ENCODE measurements around the gene KLHL41. TPM values are rescaled to one million over a fixed set of nuclear protein-coding genes. Genes with fewer than 3 reads are reported as not detected.
"Not testable (repeated sequence)": the region's sequence is repeated elsewhere in the genome, so short reads cannot be mapped to it uniquely, and the experiment has no call there.

KLHL41 gene
- total RNA-seq, 2 experiments from 2014 or later = not detected

DNA sequence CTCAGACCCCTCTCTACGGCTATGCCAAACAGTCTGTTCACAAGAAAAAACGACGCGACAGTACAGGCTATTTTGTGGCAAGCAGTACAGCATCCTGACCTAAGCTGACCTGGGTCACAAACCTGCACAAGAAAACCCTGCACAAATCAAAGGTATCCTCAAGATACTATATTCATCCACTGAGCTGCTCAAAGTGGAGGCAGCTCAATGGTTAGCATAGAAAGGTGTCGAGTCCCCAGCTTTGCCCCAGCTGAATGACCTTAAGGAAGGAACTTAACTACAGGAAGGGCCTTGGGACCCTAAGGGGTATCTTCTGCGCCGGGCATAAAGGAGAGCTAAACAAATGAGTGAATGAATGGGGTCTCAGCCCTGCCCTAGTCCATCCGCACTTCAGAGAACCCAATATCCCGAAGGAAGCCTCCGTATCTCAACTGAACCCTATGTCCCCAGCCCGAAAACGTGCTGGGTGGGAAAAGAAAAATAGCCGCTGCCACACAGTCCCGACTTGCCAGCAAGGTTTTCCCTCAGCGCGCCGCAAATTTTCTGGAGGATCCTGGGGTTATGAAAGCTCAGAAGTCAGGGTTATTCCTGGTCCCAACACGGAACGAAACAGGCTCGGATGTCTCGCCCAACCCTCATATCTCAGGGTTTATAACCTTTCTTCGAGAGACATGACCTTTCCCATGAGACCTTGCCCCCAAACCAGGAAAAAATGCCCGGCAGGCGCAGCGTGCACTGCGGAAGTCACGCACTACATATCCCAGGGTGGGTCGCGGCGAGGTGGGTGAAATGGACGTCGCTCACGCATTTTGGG is 63.9 kb downstream of the KLHL41 start, which contains the start of gene FASTKD1:
FASTKD1 (minus strand) TSS at position 706 of the 814 bp plus-strand sequence. CDS start 1,836 bp downstream, outside the sequence.
- intact Hi-C loops (cut with DNase I, micrococcal nuclease) = loop anchor here in 1 of 2 experiments (1.0 to 5.0 kb wide), 2 partner anchors 11 to 254 kb away; partner anchors contain the start of genes PPIG and UBR3

DNA sequence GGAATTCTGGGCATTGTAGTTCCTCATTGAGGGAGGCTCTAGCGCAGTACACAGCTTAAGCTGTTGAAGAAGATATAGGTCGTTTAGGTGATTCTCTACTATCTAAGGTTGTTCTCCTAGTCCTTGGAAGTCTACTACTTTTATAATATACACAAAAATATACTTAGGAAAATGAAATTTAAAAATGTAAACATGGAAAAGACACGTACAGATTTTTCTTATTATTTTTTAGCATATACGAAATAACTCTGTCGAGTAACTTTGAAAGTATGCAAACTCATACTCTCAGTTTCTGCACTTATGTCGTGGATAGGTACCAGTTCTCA is 64.4 kb downstream of the KLHL41 start:
- no peak for ATAC-seq (ENCODE audit: poor library complexity)
- Mint-ChIP-seq H3K4me1 (ENCODE audit: low read depth) (peaks cover 25% of the 10 kb centered on the region), H3K4me3 (peak overlapping the region; percentile 99), H3K9me3 (no peaks in the 10 kb centered on the region), H3K27ac (peak overlapping the region; percentile 79), H3K36me3 (ENCODE audit: low read depth) (peaks cover 21% of the 10 kb centered on the region), H3K27me3 (peaks cover 8% of the 10 kb centered on the region)
- POLR2A ChIA-PET = interaction anchor here (1.0 to 2.8 kb wide), 6 partner anchors 8 to 251 kb away, joined by 3 to 49 read pairs (median 9); partner anchors contain the start of genes BBS5, METTL5 and PPIG
- TF ChIP-seq, protein P1, sequence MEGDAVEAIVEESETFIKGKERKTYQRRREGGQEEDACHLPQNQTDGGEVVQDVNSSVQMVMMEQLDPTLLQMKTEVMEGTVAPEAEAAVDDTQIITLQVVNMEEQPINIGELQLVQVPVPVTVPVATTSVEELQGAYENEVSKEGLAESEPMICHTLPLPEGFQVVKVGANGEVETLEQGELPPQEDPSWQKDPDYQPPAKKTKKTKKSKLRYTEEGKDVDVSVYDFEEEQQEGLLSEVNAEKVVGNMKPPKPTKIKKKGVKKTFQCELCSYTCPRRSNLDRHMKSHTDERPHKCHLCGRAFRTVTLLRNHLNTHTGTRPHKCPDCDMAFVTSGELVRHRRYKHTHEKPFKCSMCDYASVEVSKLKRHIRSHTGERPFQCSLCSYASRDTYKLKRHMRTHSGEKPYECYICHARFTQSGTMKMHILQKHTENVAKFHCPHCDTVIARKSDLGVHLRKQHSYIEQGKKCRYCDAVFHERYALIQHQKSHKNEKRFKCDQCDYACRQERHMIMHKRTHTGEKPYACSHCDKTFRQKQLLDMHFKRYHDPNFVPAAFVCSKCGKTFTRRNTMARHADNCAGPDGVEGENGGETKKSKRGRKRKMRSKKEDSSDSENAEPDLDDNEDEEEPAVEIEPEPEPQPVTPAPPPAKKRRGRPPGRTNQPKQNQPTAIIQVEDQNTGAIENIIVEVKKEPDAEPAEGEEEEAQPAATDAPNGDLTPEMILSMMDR (IDR thresholded peaks at IDR 0.05) = no peak
- peak overlapping the region in 1 of 2 donors; percentile 68 for H3K27ac ChIP-seq (ENCODE audit: low read depth in 1 of 2, low read length in 2 of 2)
- no peak for DNase-seq
- peaks cover 6% of the 10 kb centered on the region for H3K4me1 ChIP-seq (ENCODE audit: insufficient read depth, low read length)
- H3K36me3 ChIP-seq (ENCODE audit: insufficient read depth, low read length) = no peaks in the 10 kb centered on the region
- intact Hi-C loops (cut with DNase I, micrococcal nuclease) = loop anchor here (1.0 to 5.0 kb wide), 3 partner anchors 9 to 253 kb away; partner anchors contain the start of genes PPIG (in 1 of the 2) and UBR3 (in 1 of the 2)
- H3K9me3 ChIP-seq (ENCODE audit: control insufficient read depth in 1 of 2, insufficient read depth in 1 of 2, low read length in 2 of 2) = no peaks in the 10 kb centered on the region
- no peaks in the 10 kb centered on the region for H3K27me3 ChIP-seq (ENCODE audit: control insufficient read depth in 1 of 2, insufficient read depth in 2 of 2, low read length in 2 of 2)
- CTCF ChIA-PET = interaction anchor here (1.1 to 1.3 kb wide), 2 partner anchors 12 to 1355 kb away, joined by 3 read pairs; no protein-coding TSS in a partner anchor
- H3K4me3 ChIP-seq (ENCODE audit: low read length) = peak overlapping the region; percentile 98

More for the DNA sequence above, 63.9 kb downstream of the KLHL41 start, which contains the start of gene FASTKD1:
- Mint-ChIP-seq H3K9me3 (no peaks in the 10 kb centered on the region), H3K36me3 (ENCODE audit: low read depth) (peaks cover 23% of the 10 kb centered on the region), H3K27me3 (peaks cover 4% of the 10 kb centered on the region), H3K27ac (peak within 1 kb of the TSS; percentile 79), H3K4me3 (peak within 1 kb of the TSS; percentile 99), H3K4me1 (ENCODE audit: low read depth) (peaks cover 25% of the 10 kb centered on the region)
- Histone ChIP-seq H3K27me3 (ENCODE audit: control insufficient read depth in 1 of 2, insufficient read depth in 2 of 2, low read length in 2 of 2) (no peaks in the 10 kb centered on the region), H3K4me1 (ENCODE audit: insufficient read depth, low read length) (peaks cover 6% of the 10 kb centered on the region), H3K36me3 (ENCODE audit: insufficient read depth, low read length) (peaks cover 1% of the 10 kb centered on the region), H3K9me3 (ENCODE audit: control insufficient read depth in 1 of 2, insufficient read depth in 1 of 2, low read length in 2 of 2) (no peaks in the 10 kb centered on the region), H3K4me3 (ENCODE audit: low read length) (peak within 1 kb of the TSS; percentile 98), H3K27ac (ENCODE audit: low read depth in 1 of 2, low read length in 2 of 2) (peak within 1 kb of the TSS; percentile 1 to 68)
- DNase-seq (peak; percentile 67 to 94 (median 80)), ATAC-seq (ENCODE audit: poor library complexity) (peak; percentile 100)
- ChIA-PET CTCF (interaction anchor here (0.6 to 1.5 kb wide), 4 partner anchors 12 to 1355 kb away, joined by 3 read pairs; partner anchors contain the start of gene METTL5), POLR2A (interaction anchor here (1.0 to 2.8 kb wide), 8 partner anchors 9 to 255 kb away, joined by 3 to 49 read pairs (median 5); partner anchors contain the start of genes BBS5, METTL5 and PPIG)
- TF ChIP-seq, protein P1 (IDR thresholded peaks at IDR 0.05) = no peak

DNA sequence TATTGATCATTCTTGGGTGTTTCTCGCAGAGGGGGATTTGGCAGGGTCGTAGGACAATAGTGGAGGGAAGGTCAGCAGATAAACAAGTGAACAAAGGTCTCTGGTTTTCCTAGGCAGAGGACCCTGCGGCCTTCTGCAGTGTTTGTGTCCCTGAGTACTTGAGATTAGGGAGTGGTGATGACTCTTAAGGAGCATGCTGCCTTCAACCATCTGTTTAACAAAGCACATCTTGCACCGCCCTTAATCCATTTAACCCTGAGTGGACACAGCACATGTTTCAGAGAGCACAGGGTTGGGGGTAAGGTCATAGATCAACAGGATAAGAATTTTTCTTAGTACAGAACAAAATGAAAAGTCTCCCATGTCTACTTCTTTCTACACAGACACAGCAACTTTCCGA is 65.0 kb downstream of the KLHL41 start:
- not testable (repeated sequence) for H3K27me3 Mint-ChIP-seq; H3K36me3 ChIP-seq (ENCODE audit: insufficient read depth, low read length); DNase-seq; H3K27ac ChIP-seq (ENCODE audit: low read depth in 1 of 2, low read length in 2 of 2); H3K9me3 Mint-ChIP-seq; H3K4me3 ChIP-seq (ENCODE audit: low read length); H3K4me1 ChIP-seq (ENCODE audit: insufficient read depth, low read length); H3K27ac Mint-ChIP-seq; H3K27me3 ChIP-seq (ENCODE audit: control insufficient read depth in 1 of 2, insufficient read depth in 2 of 2, low read length in 2 of 2); ATAC-seq (ENCODE audit: poor library complexity); H3K9me3 ChIP-seq (ENCODE audit: control insufficient read depth in 1 of 2, insufficient read depth in 1 of 2, low read length in 2 of 2)
- ChIA-PET CTCF (interaction anchor here (1.3 kb wide), 1 partner anchor 11 kb away, joined by 3 read pairs; no protein-coding TSS in a partner anchor), POLR2A (interaction anchor here (1.7 to 2.8 kb wide), 2 partner anchors 8 to 95 kb away, joined by 7 to 17 read pairs; partner anchors contain the start of gene BBS5)
- Mint-ChIP-seq H3K36me3 (ENCODE audit: low read depth) (peaks cover 17% of the 10 kb centered on the region), H3K4me3 (peak overlapping the region; percentile 67), H3K4me1 (ENCODE audit: low read depth) (peaks cover 25% of the 10 kb centered on the region)
- intact Hi-C loops (cut with DNase I, micrococcal nuclease) = loop anchor here (1.0 to 5.0 kb wide), 2 partner anchors 9 to 253 kb away; partner anchors contain the start of gene UBR3 (in 1 of the 2)

DNA sequence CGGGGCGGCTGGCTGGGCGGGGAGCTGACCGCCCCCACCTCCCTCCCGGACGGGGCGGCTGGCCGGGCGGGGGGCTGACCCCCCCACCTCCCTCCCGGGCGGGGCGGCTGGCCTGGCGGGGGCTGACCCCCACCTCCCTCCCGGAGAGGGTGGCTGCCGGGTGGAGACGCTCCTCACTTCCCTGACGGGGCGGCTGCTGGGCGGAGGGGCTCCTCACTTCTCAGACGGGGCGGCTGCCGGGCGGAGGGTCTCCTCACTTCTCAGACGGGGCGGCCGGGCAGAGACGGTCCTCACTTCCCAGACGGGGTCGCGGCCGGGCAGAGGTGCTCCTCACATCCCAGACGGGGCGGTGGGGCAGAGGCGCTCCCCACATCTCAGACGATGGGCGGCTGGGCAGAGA is 65.8 kb downstream of the KLHL41 start:
- H3K9me3 Mint-ChIP-seq; CTCF ChIA-PET; H3K27me3 Mint-ChIP-seq; H3K27ac ChIP-seq (ENCODE audit: low read depth in 1 of 2, low read length in 2 of 2); H3K36me3 ChIP-seq (ENCODE audit: insufficient read depth, low read length); H3K4me3 ChIP-seq (ENCODE audit: low read length); H3K9me3 ChIP-seq (ENCODE audit: control insufficient read depth in 1 of 2, insufficient read depth in 1 of 2, low read length in 2 of 2); DNase-seq; H3K4me1 ChIP-seq (ENCODE audit: insufficient read depth, low read length); POLR2A ChIA-PET; ATAC-seq (ENCODE audit: poor library complexity); H3K27me3 ChIP-seq (ENCODE audit: control insufficient read depth in 1 of 2, insufficient read depth in 2 of 2, low read length in 2 of 2); H3K27ac Mint-ChIP-seq; H3K4me3 Mint-ChIP-seq: not testable (repeated sequence)
- peaks cover 12% of the 10 kb centered on the region for H3K36me3 Mint-ChIP-seq (ENCODE audit: low read depth)
- intact Hi-C loops (cut with DNase I, micrococcal nuclease) = loop anchor here in 1 of 2 experiments (5.0 kb wide), 1 partner anchor 222 kb away; the partner anchor contains the start of gene SSB
- peaks cover 19% of the 10 kb centered on the region for H3K4me1 Mint-ChIP-seq (ENCODE audit: low read depth)
